HEK293 (cell line): ENCODE measurements around the gene MAFF.

Experiments used
- YY2 ChIP-seq: fragments of 450-650 bp; formaldehyde crosslinking; IDR thresholded peaks from 2 replicates; pipeline ENCODE4 v1.5.1; 2016; ENCODE audit warnings: missing biosample characterization, missing genetic modification characterization
- ZNF112 ChIP-seq: fragments of 450-650 bp; formaldehyde crosslinking; IDR thresholded peaks from 2 replicates; pipeline ENCODE4 v1.5.0; 2017; ENCODE audit warnings: missing biosample characterization, missing genetic modification characterization
- TF ChIP-seq, protein P1 (sequence below): fragments of 450-650 bp; formaldehyde crosslinking; IDR thresholded peaks from 2 replicates; pipeline ENCODE4 v1.5.1; 2016; ENCODE audit warnings: missing biosample characterization, missing genetic modification characterization
- TF ChIP-seq, protein P2 (sequence below): fragments of 450-650 bp; formaldehyde crosslinking; IDR thresholded peaks from 2 replicates; pipeline ENCODE4 v1.5.1; 2016; ENCODE audit warnings: missing biosample characterization, missing genetic modification characterization
- TF ChIP-seq, protein P3 (sequence below): fragments of 450-650 bp; formaldehyde crosslinking; IDR thresholded peaks from 2 replicates; pipeline ENCODE4 v1.5.1; 2016; ENCODE audit warnings: missing biosample characterization, missing genetic modification characterization
- TF ChIP-seq, protein P4 (sequence below): fragments of 450-650 bp; formaldehyde crosslinking; IDR thresholded peaks from 2 replicates; pipeline ENCODE4 v1.5.1; 2016; ENCODE audit warnings: missing biosample characterization, missing genetic modification characterization

DNA sequence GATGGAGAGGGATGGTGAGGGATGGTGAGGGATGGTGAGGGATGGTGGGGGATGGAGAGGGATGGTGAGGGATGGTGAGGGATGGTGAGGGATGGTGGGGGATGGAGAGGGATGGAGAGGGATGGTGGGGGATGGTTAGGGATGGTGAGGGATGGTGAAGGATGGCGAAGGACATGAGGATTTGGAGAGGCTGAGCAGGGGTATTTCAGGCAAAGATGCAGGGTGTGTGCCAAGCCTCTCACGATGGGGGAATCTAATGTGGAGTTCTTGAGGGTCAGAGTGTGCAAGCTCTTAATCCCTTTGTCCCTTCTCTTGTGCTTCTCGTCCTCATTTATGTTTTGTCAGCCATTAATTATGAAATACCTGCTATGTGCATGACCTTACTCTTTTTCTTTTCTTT is 12.7 kb upstream of the MAFF start:
- TF ChIP-seq, protein P1, sequence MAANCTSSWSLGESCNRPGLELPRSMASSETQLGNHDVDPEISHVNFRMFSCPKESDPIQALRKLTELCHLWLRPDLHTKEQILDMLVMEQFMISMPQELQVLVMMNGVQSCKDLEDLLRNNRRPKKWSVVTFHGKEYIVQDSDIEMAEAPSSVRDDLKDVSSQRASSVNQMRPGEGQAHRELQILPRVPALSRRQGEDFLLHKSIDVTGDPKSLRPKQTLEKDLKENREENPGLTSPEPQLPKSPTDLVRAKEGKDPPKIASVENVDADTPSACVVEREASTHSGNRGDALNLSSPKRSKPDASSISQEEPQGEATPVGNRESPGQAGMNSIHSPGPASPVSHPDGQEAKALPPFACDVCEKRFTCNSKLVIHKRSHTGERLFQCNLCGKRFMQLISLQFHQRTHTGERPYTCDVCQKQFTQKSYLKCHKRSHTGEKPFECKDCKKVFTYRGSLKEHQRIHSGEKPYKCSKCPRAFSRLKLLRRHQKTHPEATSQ (tag by site-specific recombination) = no peak
- TF ChIP-seq ZNF112 = no peak
- TF ChIP-seq, protein P2, sequence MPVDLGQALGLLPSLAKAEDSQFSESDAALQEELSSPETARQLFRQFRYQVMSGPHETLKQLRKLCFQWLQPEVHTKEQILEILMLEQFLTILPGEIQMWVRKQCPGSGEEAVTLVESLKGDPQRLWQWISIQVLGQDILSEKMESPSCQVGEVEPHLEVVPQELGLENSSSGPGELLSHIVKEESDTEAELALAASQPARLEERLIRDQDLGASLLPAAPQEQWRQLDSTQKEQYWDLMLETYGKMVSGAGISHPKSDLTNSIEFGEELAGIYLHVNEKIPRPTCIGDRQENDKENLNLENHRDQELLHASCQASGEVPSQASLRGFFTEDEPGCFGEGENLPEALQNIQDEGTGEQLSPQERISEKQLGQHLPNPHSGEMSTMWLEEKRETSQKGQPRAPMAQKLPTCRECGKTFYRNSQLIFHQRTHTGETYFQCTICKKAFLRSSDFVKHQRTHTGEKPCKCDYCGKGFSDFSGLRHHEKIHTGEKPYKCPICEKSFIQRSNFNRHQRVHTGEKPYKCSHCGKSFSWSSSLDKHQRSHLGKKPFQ = no peak
- TF ChIP-seq, protein P3, sequence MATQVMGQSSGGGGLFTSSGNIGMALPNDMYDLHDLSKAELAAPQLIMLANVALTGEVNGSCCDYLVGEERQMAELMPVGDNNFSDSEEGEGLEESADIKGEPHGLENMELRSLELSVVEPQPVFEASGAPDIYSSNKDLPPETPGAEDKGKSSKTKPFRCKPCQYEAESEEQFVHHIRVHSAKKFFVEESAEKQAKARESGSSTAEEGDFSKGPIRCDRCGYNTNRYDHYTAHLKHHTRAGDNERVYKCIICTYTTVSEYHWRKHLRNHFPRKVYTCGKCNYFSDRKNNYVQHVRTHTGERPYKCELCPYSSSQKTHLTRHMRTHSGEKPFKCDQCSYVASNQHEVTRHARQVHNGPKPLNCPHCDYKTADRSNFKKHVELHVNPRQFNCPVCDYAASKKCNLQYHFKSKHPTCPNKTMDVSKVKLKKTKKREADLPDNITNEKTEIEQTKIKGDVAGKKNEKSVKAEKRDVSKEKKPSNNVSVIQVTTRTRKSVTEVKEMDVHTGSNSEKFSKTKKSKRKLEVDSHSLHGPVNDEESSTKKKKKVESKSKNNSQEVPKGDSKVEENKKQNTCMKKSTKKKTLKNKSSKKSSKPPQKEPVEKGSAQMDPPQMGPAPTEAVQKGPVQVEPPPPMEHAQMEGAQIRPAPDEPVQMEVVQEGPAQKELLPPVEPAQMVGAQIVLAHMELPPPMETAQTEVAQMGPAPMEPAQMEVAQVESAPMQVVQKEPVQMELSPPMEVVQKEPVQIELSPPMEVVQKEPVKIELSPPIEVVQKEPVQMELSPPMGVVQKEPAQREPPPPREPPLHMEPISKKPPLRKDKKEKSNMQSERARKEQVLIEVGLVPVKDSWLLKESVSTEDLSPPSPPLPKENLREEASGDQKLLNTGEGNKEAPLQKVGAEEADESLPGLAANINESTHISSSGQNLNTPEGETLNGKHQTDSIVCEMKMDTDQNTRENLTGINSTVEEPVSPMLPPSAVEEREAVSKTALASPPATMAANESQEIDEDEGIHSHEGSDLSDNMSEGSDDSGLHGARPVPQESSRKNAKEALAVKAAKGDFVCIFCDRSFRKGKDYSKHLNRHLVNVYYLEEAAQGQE (tag by site-specific recombination) = no peak
- TF ChIP-seq, protein P4, sequence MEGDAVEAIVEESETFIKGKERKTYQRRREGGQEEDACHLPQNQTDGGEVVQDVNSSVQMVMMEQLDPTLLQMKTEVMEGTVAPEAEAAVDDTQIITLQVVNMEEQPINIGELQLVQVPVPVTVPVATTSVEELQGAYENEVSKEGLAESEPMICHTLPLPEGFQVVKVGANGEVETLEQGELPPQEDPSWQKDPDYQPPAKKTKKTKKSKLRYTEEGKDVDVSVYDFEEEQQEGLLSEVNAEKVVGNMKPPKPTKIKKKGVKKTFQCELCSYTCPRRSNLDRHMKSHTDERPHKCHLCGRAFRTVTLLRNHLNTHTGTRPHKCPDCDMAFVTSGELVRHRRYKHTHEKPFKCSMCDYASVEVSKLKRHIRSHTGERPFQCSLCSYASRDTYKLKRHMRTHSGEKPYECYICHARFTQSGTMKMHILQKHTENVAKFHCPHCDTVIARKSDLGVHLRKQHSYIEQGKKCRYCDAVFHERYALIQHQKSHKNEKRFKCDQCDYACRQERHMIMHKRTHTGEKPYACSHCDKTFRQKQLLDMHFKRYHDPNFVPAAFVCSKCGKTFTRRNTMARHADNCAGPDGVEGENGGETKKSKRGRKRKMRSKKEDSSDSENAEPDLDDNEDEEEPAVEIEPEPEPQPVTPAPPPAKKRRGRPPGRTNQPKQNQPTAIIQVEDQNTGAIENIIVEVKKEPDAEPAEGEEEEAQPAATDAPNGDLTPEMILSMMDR (tag by site-specific recombination) = no peak
- TF ChIP-seq YY2 (tag by site-specific recombination) = no peak
